Natural killer cell (primary cell): ENCODE data around the gene FUT6. TPM values are rescaled to one million over a fixed set of nuclear protein-coding genes. Genes with fewer than 3 reads are reported as not detected.

Experiments used
- ATAC-seq, 3 donors: fragments of 150-1000 bp in 2 of 3; fragments of 200-7000 bp in 1 of 3; cut with Tn5 transposase; 1 replicate in 1 of 3; 2 replicates in 2 of 3; pipeline ENCODE4 v1.10.0; 2021; ENCODE audit warnings: mild to moderate bottlenecking in 2 of 3, moderate library complexity in 2 of 3
- DNase-seq, 2 donors: peaks; one replicate each; pipeline versions ENCODE4 v3.0.0 to v3.0.0-alpha.2; 2013 to 2021; ENCODE audit warnings: mixed read lengths in 1 of 2
- H3K27ac ChIP-seq: one replicate; pipeline ENCODE4 v1.5.1; 2013; ENCODE audit warnings: mild to moderate bottlenecking, low read length
- H3K27me3 ChIP-seq: one replicate; pipeline ENCODE4 v1.6.1; 2013; ENCODE audit warnings: low read length; ENCODE audit not compliant: control insufficient read depth, insufficient read depth
- H3K36me3 ChIP-seq: one replicate; pipeline ENCODE4 v1.6.1; 2013; ENCODE audit warnings: low read length; ENCODE audit not compliant: control insufficient read depth, insufficient read depth
- H3K4me1 ChIP-seq: one replicate; pipeline ENCODE4 v1.6.1; 2013; ENCODE audit warnings: low read length; ENCODE audit not compliant: control insufficient read depth, insufficient read depth
- H3K4me3 ChIP-seq: one replicate; pipeline ENCODE4 v1.5.1; 2013; ENCODE audit warnings: low read length
- H3K9me3 ChIP-seq: one replicate; pipeline ENCODE4 v1.6.1; 2013; ENCODE audit warnings: low read length; ENCODE audit not compliant: control insufficient read depth, insufficient read depth
- H3K27ac Mint-ChIP-seq, 2 donors: one replicate each; pipeline ENCODE4 v1.8.0; 2022; ENCODE audit warnings: mild to moderate bottlenecking in 2 of 2, mixed read lengths in 2 of 2, moderate library complexity in 1 of 2
- H3K27me3 Mint-ChIP-seq, 2 donors: one replicate each; pipeline ENCODE4 v1.8.0; 2022; ENCODE audit warnings: low read depth in 2 of 2, mixed read lengths in 2 of 2
- H3K36me3 Mint-ChIP-seq: one replicate; pipeline ENCODE4 v1.8.0; 2022; ENCODE audit warnings: mixed read lengths
- H3K4me1 Mint-ChIP-seq, 2 donors: one replicate each; pipeline ENCODE4 v1.8.0; 2022; ENCODE audit warnings: mixed read lengths in 2 of 2
- H3K4me3 Mint-ChIP-seq: one replicate; pipeline ENCODE4 v1.8.0; 2022; ENCODE audit warnings: mild to moderate bottlenecking, moderate library complexity, mixed read lengths
- H3K9me3 Mint-ChIP-seq, 2 donors: one replicate each; pipeline ENCODE4 v1.8.0; 2022; ENCODE audit warnings: mixed read lengths in 2 of 2
- CTCF ChIP-seq: fragments of 200-600 bp; IDR thresholded peaks from one replicate; pipeline ENCODE4 v1.8.0; 2022; ENCODE audit warnings: antibody characterized with exemption
- WGBS: methylation state at CpG from one replicate; pipeline ENCODE4 v1.1.7; 2013; ENCODE audit warnings: missing lambda C conversion rate; ENCODE audit not compliant: insufficient coverage; 5-methylcytosine and 5-hydroxymethylcytosine counted together
- intact Hi-C: fragments of 100-400 bp; cut with micrococcal nuclease; formaldehyde crosslinking; loops from one replicate; pipeline ENCODE4 v1.14.2; 2022
- total RNA-seq, 4 donors: library from RNA; stranded (reverse); fragments of 120-200 nt in 1 of 4; gene quantifications; one replicate each; pipeline versions ENCODE4 v1.2.3 to v1.2.4, GENCODE V29; 2013 to 2022

The FUT6 gene
- total RNA-seq, 3 donors from 2014 or later (not counting 1 experiment from before 2014, with no cell fraction given) = 0.34 TPM; not detected in 2

DNA sequence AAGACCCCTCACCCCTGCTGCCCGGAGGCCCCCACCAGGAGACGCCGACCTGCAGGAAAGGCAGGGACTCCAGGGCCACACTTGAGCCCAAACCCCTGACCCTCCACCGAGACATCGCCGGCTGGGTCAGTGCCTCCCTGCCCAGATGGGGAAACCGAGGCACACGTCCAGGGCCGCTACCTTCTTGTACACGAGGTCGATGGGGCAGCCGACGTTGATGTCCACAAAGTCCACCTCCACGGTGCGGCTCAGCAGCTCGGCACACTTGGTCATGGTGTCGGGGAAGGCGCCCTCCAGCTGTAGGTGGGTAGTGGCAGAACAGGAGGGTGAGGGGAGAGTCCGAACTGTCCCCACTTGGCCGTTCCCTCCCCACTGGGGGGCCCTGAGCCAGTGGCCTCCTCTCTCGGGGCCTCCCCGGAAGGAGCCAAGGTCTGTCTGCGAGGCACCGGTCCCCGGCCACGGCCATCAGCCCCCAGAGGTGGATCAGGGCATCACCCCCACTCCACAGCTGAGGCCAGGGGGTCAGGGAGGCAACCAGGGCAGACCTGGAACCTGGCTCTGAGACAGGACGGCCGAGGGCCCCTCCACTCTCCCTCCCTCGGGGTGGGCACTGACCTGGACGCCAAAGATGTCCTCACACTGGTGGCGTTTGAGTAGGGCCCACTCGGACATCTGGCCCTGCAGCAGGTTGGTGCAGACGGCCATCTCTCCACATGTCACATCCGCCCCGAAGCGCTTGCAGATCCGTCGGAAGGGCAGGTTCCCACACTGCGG lies 51.9 kb downstream of the FUT6 start:
- Histone ChIP-seq H3K27ac (no peak overlapping the region), H3K36me3 (peaks cover 52% of the 10 kb centered on the region), H3K27me3 (no peaks in the 10 kb centered on the region), H3K9me3 (no peaks in the 10 kb centered on the region), H3K4me3 (no peak overlapping the region), H3K4me1 (peaks cover 18% of the 10 kb centered on the region)
- ATAC-seq = no peak
- intact Hi-C loops = no loop called here
- Mint-ChIP-seq H3K9me3 (no peaks in the 10 kb centered on the region), H3K36me3 (no peaks in the 10 kb centered on the region), H3K27me3 (no peaks in the 10 kb centered on the region), H3K4me1 (peaks cover 14 to 22% of the 10 kb centered on the region in 2 donors), H3K4me3 (no peak overlapping the region), H3K27ac (peak overlapping the region in 1 of 2 donors; percentile 29)
- TF ChIP-seq CTCF = no peak
- WGBS = 97% methylated on average over 39 of the region's 39 CpGs
- DNase-seq = peak in 1 of 2 donors; percentile 17

DNA sequence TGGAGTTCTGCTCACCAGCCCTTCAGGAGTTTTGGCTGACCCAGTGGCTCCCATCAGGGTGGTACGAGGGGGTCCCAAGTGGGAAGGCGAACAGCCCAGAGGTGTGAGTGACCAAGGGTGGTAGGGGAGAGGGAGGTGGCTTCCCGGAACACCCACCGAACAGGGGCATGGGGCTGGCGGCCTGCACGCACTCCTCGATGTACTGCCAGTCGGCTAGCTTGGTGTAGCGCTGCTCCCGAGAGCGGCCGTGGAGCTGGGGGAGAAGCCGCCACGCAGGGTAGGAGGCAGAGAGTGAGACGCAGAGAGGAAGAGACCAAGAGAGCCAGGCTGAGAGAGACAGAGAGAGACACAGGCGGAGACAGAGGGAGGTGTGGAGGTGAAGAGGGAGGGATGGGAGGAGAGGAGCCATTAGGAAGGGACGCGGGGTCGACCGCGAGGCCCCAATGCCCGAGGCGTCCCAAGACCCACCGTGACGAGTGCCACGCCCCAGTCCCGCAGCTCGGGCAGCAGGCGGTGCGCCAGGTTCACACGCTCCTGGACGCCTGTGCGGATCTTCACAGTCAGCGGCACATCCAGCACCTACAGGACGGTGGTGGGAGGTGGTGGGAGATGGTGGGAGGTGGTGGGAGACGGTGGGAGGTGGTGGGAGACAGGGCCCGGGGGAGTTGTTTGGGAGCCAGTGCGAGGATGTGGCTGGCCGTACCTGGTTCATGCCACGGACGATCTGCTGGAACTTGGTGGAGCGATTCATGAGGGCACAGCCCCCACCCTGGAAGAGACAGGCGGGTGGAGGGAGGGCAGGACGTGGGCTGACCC lies 52.7 kb downstream of the FUT6 start:
- H3K4me3 Mint-ChIP-seq = no peak overlapping the region
- intact Hi-C loops = no loop called here
- peaks cover 52% of the 10 kb centered on the region for H3K36me3 ChIP-seq
- peaks cover 18% of the 10 kb centered on the region for H3K4me1 ChIP-seq
- H3K4me3 ChIP-seq = no peak overlapping the region
- no peak for TF ChIP-seq CTCF
- H3K9me3 Mint-ChIP-seq = no peaks in the 10 kb centered on the region
- no peaks in the 10 kb centered on the region for H3K36me3 Mint-ChIP-seq
- DNase-seq (no peak), ATAC-seq (no peak)
- 96% methylated on average over 44 of the region's 44 CpGs for WGBS
- H3K27ac ChIP-seq = no peak overlapping the region
- peaks cover 14 to 22% of the 10 kb centered on the region in 2 donors for H3K4me1 Mint-ChIP-seq
- no peaks in the 10 kb centered on the region for H3K27me3 ChIP-seq
- no peaks in the 10 kb centered on the region for H3K27me3 Mint-ChIP-seq
- no peaks in the 10 kb centered on the region for H3K9me3 ChIP-seq
- H3K27ac Mint-ChIP-seq = peak overlapping the region in 1 of 2 donors; percentile 61

DNA sequence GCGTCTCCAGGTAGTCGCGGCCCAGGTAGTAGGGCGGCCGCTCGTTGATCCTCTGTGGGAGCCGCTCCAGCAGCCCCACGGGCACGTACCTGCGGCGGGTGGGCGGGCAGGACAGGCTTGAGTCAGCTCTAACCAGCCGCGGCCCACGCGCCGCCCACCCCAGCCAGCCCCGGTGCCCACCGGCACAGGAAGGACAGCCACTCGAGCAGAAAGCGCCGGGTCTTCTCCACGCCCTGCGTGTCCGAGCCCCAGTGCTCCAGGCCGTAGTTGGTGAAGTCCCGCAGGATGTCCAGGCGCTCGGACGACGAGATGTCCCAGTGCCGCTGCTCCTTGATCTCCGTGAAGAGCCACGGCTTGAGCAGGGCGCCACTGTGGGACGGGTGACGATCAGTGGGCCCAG lies 54.1 kb downstream of the FUT6 start:
- Histone ChIP-seq H3K27me3 (no peaks in the 10 kb centered on the region), H3K9me3 (no peaks in the 10 kb centered on the region), H3K27ac (no peak overlapping the region), H3K4me3 (no peak overlapping the region), H3K4me1 (peaks cover 7% of the 10 kb centered on the region), H3K36me3 (peaks cover 52% of the 10 kb centered on the region)
- Mint-ChIP-seq H3K27me3 (no peaks in the 10 kb centered on the region), H3K4me1 (peaks cover 4 to 13% of the 10 kb centered on the region in 2 donors), H3K9me3 (no peaks in the 10 kb centered on the region), H3K4me3 (no peak overlapping the region), H3K27ac (no peak overlapping the region), H3K36me3 (no peaks in the 10 kb centered on the region)
- intact Hi-C loops = no loop called here
- no peak for TF ChIP-seq CTCF
- WGBS = 94% methylated on average over 37 of the region's 37 CpGs
- DNase-seq = no peak
- no peak for ATAC-seq
